Left kidney (tissue), 2 donors: ENCODE measurements around the gene UROC1. TPM values are rescaled to one million over a fixed set of nuclear protein-coding genes. Genes with fewer than 3 reads are reported as not detected.

ENCODE experiments used
- DNase-seq: peaks from one replicate; pipeline ENCODE4 v3.0.0-alpha.2; 2013
- polyA plus RNA-seq: library from polyadenylated mRNA; unstranded; fragments of 120-200 nt; gene quantifications from one replicate; pipeline ENCODE4 v1.2.1, GENCODE V29; 2013; ENCODE audit not compliant: insufficient read length

UROC1 gene
- polyA plus RNA-seq, 1 donor, result 0.15 TPM

DNA sequence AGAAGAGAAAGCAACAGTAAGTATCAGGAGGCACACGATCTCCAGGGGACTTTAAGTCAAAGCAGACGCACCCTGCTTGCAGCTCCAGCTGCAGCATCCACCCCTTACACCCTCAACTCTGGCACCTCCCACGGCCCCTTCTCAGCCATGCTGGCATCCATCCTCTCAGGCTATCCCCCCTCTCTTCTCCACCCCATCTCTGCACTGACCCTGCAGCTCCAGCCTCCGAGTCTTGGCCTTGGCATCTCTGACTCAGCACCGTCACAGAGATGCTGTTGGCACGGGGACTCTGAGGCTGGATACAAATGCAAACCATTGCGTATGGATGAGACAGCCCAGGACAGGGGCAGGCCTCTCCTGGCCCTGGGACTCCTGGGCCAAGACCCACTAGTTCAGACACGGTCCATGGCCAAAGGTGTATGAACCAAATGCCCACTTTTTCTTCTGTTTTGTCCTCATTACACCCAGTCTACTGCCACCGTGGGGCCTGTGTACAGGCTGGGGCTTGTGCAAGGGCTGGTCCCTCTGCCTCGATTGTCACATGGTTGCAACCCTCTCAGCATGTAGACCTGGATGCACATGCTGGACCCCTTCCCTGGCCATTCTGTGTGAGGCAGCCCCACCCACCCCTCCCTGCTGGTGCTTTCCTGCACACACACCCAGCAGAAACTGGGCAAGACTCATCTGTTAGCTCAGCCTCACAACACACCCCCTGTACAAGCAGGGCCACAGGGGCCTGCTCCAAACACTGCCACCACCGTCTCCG is 23.2 kb downstream of the UROC1 start:
- no peak for DNase-seq

DNA sequence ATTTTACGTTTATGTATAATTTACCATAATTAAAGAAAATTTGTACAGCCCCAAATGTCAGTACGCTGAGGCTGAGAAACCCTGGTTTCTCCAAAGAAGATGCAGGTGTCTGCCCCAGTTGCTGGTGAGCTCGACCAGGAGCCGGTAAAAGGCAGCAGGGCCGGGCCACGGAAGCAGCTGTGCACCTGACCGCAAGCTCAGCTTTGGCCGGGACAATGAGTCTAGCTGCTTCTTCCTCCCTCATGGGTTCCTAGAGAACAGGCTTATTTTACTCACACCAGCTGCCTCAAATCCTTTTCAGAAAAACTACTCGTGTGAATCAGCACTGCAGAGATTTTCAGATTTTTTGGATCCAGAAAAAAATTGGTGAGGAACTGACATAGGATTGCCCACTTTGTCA is 23.8 kb downstream of the UROC1 start:
- DNase-seq, result no peak

DNA sequence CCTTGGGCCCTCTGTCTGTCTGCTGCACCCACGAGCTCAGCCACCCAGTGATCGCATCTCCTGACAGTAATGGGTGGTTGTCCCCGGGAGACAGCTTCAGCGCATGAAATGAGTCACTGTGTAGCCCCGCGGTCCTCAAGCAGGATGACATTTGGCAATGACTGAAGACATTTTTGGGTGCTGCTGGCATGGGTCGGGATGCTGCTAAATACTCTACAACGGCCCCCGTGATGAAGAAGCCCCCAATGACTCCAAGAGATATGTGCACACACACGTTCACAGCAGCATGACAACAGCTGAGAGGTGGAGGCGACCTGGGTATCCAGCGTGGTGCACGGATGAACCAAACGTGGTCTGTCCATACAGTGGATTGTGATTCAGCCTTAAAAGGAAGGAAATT is 24.5 kb downstream of the UROC1 start:
- DNase-seq, result no peak

DNA sequence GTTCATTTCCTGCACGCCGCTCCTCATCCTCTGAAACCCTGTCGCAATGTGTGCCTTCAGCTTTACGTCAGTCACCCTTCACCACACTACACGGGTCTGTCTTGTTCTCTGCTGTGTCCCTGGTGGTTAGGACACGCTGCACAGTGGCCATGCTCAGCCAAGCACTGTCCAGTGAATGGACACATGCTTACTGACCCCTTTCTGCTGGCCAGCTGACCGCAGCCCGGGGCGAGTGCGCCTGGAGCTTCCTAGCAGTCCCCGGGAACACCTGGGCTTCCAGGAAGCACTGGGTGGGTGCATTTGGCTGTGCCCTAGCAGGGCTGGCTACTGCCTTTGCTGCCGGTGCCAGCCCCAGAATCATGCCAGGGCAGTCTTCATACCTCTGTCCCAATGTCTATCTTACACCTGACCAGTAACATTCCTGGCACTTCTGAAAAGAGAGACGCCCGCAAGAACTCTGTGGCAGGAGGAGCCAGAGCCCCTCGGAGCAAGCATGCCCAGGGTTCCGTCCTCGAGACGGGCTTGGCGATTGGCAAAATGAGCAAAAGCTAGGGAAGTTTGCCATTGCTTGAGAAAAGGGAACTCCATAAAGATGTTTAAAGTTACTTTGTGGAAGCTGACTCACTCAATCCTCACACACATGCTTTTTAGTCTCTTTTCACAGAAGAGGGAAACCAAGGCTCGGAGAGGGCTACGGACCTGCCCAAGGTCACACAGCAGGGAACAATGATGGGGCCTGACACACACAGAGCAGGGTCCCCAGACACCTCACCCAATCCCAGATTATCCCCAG is 26.2 kb downstream of the UROC1 start:
- DNase-seq, result no peak

DNA sequence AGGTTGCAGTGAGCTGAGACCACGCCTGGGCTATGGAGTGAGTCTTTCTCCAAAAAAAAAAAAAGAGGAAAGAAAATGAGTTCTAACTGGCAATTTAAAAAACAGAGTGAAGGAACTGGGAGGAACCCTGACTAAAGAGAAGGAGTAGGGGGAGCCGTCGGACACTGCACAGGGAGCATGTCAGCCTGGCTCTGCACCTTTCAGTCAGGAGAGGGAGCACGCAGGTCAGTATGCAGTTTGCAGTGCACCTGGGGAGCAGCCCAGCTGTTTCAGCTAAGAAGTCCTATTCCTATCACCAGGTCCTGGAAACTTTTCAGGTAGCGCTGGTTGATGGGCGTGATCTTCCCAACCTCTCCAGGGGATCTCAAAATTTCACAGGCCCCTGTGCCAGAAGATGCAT is 27.0 kb downstream of the UROC1 start:
- DNase-seq, result no peak

DNA sequence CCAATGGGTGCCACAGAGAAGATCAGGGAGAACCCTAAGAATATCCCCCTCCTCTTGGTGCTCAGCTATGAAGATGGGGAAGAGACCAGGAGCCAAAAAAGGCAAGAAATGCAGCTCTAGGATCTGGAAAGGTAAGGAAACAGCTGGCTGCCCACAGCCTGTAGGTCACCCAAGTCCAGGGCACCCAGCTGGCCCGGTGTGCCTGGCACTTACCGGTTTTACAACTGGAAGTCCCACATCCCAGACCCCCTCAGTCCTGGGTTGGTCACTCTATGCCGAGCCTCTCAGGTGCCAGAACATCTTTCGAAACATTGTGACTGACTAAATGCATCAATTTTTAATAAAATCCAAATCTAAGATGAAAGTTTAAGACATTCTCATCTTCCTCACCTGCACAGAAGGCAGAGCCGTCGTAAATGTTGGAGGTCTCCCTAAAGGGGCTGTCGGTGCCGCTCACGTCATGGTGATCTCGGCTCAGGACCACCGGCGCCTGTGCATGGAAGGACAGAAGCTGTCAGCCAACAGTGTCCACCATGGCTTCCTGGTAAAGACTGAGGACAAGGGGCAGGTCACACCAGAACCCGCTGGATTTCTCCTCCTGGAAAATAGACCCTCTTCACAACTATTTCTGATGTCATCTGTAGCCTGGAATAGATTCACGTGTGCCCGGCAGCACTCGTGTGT is 28.5 kb downstream of the UROC1 start:
- DNase-seq, result no peak

DNA sequence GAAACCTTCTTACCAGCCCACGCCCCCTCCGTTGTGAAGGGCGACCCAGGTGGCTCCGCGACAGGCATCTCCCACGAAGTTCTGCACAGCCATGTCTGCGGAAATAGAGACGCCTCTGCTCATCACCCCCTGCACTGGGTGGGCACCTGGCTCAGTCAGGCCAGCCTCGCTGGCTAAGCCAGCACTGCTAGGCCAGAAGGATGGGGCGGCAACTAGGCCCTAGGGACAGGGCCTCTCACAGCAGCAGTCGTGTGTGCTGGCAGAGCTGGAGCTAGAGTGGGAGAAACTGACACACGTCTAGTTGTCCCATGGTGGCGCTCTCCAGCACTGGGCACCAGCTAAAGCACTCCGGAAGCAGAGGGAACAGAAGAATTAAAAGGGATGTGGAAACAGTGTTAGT is 29.4 kb downstream of the UROC1 start:
- no peak for DNase-seq

DNA sequence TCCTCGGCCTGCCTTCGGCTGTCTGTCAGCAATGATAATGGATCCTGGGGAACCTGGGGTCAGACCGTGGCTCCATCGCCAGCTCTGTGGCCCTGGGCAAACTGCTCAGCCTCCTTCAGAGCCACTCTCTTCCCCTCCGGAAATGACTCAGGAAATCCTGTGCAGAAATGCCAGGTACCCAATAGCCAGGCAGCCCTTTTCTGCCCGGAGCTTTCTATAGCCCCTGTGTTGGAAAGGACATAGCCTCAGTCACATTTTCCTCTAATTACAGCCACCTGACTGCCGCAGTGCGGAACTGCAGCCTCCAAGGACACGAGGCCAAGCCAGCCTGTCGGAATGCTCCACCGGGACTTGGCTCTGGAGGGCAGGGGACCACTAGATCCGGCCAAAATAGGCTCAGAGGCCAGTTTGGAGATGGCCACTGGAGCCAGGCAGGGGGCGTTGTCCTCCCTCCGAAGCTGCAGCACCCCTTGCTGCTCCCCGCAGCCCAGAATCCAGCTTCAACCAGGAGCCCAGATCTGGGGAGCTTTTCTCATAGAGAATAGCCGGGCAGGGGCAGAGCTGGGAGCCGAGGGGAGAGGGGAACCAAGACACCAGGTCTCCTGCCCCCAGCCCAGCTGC is 30.3 kb downstream of the UROC1 start:
- no peak for DNase-seq

DNA sequence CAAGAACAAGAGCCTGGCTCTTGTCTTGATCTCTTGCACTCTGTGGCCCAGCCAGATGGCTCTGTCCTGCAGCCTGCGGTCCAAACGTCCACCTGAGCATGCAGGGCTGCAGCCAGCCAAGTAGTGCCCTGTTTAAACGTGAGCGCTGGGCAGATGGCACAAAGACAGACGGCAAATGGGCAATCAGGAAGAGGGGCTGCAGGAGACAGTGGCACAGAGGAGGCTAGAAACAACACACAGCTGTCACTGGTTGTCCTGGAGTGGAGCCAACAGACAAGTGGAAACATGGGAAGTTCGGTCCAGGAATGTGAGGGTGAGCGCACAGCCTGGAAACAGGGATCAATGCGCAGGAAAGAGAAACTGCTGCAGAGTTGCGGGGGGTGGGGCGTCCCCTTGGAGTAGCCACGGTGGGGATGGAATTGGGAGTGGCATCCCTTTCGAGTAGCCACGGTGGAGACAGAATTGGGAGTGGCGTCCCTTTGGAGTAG is 31.2 kb downstream of the UROC1 start:
- no peak for DNase-seq

DNA sequence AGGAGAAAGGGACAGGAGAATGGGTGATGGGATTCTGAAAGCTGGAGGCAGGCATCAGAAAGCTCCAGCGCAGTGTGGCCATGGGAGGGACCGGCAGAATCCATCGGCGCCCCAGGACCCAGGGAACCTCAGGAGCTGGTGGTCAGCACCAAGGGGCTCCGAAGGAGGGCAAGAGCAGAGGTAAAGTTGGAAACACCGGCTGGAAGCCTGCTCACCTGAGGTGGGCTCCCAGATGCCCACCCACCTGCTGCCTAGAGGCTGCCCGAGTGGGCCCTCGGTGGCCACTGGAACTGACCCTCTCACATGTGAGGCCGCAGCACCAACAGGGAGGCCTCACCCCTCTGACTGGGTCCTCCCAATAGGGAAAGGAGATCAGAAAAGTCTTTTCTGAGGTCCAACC is 31.6 kb downstream of the UROC1 start:
- no peak for DNase-seq

DNA sequence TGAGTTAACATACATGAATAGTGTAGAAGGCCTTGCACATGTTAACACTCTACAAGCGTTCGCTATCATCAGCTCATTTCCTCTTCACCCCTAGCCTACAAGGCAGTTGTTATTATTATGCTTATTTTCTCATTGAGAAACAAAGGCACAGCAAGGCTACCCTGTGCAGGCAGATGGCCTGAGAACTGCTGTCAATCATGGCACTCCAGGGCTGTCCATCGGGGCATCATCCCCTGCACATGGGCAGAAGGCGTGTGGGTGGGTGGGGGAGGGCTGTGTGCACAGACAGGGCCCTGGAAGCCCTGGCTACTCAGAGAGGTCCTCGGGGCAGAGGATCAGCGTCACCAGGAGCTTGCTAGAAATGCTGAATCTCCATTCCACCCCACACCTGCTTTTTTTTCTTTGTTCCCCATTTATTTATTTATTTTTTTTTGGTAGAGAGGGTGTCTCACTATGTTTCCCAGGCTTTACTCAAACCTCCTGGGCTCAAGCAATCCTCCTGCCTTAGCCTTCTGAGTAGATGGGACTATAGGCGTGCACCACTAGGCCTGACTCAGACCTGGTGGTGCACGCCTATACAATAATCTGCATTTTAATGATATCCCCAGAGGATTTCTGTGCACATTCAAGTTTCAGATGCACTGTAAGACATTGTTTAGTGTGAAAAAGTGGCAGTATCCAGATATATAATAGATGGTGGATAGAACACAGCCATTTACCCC is 32.2 kb downstream of the UROC1 start:
- no peak for DNase-seq

DNA sequence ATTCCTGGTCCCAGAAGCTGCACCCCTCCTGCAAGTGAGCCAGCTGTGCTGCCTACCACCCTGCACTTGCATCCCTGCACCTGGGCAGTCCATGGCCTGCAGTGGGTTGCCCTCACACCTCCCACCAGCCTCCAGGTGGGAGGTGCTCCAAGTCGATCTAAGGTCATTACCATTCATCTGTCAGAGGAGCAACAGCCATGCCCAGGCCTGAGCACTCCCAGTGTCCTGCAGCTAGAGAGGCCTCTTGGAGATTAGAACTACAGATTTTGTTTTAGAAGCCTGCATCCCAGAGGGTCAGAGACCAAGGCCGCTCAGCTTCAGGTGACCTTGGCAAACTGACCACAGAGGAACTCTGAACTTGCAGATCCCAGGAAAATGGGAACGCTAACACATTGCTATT is 32.9 kb downstream of the UROC1 start:
- DNase-seq, result no peak

DNA sequence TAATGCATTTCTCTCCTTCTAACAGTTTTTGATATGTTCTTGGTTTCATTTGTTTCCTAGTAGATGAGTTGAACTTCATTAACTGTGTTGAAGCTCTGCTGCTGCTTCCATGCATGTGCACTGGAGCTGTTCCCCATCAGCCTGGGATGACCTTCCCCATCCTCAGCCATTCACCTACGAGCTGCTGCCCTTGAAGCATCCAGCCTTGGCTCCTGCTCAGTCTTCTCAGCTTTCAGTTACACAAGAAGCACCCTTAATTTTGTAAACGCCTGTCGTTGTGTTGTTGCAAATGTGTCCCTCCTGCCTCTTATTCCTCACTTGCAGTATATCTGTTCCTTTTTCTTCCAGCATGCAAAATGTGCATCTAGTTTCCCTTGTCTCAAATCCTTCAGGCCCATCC is 33.4 kb downstream of the UROC1 start:
- DNase-seq, result no peak

DNA sequence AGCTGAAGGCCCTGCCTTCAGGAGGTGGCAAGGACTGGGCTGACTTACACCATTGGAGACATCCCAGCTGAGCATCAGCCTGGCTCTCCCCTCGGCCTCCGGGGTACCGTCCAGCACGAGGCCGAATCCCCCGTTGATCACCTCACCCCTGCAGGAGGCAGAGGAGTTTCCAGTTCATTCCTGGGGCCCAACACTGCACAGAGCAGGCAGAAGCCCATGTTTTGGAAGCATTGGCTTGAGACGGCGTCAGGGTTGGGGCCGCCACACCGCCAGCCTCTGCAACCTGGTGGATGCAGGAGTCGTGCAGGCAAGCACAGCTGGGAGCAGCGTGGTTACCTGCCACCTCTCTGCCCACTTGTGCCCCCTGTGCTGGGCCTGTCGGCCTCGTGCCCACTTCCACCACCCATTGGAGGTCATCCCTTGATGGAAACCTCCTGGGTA is 34.2 kb downstream of the UROC1 start:
- DNase-seq, result no peak

DNA sequence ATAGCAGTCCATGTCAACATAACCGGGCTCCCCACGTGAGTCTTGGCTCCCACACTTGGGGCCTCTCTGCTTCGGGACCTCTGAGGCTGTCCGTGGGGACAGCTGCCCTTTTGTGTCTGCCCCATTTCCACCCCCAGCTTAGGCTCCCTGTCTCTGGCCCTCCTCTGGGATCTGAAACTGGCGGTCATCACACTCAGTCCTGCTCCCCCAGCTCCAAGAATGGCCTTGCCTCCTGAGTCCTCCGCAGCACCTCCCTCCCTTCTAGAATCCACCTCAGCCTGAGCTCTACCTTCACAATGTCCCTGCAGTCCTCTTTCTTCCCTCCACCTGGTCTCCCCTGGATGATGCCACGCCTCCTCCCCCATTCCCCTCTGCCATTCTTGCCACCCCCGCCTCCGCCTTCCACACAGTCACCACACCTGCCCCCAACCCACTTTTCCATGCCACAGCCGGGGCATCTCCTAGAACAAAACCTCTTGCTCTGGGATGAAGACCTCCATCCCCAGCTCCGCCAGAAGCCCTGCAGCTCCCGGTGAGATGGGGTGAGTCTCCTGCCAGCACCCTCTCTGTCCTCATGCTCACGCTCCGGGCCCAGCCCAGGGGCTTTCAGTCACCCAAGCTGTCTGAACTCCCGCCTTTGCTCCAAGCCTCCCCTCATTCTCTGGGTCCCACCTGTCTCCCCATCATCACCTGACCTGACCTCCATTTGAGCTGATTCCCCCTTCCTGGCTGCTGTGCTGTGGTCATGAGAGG is 34.9 kb downstream of the UROC1 start:
- DNase-seq, result no peak

DNA sequence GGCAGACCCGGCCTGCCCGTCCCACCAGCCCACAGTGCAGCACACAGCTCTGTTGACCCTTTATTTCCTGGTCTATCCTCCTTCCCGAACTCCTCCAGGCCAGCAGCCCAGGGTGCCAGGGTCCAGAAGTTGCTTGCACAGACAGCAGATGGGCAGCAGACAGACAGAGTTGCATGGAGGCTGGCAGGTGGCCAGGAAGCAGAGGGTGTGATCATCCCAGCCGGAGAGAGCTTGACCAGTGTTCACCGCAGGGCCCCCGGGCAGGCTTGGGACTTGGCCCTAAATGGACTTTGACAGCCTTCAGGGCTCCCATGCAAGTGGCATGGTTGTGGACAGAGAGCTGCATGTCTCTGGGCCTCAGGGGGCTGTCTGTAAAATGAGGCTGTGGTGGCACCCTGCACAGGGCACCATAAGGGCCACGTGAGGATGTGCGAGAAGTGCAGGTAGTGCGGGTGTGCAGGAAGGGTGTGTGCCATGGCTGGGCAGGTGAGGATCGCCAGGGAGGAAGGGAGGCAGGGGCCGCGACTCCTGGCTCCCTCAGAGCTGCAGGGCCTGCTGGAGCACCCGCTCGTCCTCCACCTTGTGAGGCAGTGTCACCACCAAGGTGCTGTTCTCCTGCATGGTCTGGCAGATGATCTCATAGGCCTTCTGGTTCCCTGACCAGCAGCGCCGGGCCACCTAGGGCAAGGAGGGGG is 35.6 kb downstream of the UROC1 start:
- no peak for DNase-seq

DNA sequence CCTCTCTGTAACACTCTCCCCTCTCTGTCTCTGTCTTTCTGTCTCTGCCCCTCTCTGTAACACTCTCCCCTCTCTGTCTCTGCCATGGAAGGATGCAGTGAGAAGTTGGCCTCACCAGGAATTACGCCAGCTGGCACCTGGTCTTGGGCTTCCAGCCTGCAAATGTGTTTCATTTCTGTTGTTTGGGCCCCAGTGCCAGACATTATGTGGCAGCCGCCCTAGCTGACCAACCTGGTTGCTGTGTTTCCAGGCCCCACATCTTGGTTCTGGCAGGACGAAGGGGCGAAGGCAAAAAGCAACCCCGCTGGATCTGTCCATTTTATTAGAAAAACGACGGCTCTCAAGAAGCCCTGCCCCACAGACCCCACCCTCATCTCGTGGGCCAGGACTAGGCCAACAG is 36.7 kb downstream of the UROC1 start:
- no peak for DNase-seq

DNA sequence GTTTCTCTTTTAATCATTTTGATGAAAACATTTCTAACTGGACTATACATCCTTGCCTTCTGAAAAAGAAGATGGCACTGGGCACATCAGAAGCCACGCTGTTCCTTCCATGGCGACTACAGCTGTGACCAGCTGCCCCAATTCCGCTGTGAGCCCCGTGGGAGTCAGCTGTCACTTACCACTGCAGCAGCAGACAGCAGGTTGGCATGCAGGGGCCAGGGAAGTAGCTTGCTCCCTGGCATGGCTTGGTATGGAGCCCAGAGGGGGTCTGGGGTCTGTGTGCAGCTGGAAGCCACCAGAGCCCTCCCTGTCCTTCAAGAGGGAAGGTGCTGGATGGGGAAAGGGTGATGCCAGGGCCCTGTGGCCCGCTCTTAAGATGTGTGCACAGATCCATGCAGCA is 37.4 kb downstream of the UROC1 start:
- DNase-seq, result no peak

DNA sequence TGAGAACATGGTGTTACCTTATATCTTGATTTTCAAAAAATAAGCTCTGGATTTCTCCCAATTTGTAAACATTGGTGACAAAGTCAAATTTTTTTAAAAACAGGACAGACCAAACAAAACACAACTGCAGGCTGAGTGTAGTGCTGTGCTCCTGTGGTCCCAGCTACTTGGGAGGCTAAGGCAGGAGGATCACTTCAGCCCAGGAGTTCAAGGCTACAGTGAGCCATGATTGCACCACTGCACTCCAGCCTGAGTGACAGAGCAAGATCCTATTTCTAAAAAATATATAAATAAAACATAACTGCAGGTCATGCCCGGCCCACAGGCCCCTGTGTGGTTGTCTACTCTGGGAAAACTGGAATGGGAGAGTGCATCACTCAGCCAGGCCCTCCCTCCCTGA is 37.9 kb downstream of the UROC1 start:
- no peak for DNase-seq

DNA sequence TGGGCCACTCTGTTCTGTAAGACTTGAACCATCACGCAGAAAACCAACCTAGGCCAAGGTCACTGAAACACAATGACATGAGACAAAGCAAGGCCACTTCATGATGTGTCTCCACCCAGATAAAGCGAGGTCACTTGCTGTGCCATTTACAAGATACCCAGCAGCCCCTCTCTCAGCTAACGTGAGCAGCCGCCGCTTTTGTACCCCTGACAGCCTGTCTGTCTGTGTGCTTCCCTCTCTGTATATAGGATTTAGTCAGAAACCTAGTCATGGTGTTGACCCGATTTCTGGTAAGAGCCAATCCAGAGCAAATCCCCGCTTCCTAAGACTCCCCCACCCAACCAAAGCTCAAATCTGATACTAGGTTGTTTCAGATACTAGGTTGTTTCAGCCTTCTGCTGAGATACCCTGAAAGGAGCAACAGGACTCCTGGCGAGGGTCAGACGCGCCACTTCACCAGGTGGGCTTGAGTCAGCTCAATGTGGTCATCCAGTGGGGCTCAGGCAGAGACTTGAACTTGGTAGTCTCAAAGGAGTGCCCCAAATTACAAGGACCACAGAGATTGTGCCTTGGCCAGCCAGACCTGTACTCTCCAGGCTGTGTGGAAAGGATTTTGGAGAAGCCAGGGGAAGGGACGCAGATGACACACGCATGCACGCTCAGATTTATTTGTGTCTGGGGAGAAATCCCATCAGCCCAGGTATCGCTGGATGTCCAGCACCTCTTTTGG is 38.8 kb downstream of the UROC1 start:
- no peak for DNase-seq
